Fibroblast of skin of back (primary cell): Measurements from ENCODE around the gene UTP25. TPM values are rescaled to one million over a fixed set of nuclear protein-coding genes. Genes with fewer than 3 reads are reported as not detected.
"Not testable (repeated sequence)": the region's sequence is repeated elsewhere in the genome, so short reads cannot be mapped to it uniquely, and the experiment has no call there.

Source experiments
- DNase-seq: peaks from one replicate; pipeline ENCODE4 v3.0.0-alpha.2; 2013
- polyA plus RNA-seq, 2 experiments: library from polyadenylated mRNA; unstranded; fragments of 120-200 nt; gene quantifications; one replicate each; pipeline ENCODE4 v1.2.1, GENCODE V29; 2013; ENCODE audit not compliant: insufficient read length in 2 of 2

Gene UTP25, protein sequence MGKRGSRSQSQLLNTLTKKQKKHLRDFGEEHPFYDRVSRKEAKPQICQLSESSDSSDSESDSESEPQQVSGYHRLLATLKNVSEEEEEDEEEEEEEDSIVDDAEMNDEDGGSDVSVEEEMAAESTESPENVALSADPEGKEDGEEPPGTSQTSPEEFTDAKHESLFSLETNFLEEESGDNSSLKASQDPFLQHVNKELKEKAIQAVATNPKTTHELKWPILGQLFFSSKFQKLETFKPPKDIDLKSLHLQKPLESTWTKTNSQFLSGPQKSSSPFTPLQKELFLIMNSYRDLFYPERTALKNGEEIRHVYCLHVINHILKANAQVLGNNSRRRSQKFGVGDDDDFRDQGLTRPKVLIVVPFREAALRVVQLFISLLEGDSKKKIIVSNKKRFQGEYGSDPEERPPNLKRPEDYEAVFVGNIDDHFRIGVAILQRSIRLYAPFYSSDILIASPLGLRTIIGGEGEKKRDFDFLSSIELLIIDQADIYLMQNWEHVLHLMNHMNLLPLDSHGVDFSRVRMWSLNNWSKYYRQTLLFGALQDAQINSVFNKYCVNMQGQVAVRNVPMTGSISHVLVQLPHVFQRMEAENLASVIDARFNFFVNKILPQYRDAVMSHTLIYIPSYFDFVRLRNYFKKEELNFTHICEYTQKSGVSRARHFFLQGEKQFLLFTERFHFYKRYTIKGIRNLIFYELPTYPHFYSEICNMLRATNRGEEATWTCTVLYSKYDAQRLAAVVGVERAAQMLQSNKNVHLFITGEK
- 8.3 TPM for polyA plus RNA-seq (2013, experiment 1 of 2; ENCODE audit: insufficient read length)
- 6.8 TPM for polyA plus RNA-seq (2013, experiment 2 of 2; ENCODE audit: insufficient read length)

DNA sequence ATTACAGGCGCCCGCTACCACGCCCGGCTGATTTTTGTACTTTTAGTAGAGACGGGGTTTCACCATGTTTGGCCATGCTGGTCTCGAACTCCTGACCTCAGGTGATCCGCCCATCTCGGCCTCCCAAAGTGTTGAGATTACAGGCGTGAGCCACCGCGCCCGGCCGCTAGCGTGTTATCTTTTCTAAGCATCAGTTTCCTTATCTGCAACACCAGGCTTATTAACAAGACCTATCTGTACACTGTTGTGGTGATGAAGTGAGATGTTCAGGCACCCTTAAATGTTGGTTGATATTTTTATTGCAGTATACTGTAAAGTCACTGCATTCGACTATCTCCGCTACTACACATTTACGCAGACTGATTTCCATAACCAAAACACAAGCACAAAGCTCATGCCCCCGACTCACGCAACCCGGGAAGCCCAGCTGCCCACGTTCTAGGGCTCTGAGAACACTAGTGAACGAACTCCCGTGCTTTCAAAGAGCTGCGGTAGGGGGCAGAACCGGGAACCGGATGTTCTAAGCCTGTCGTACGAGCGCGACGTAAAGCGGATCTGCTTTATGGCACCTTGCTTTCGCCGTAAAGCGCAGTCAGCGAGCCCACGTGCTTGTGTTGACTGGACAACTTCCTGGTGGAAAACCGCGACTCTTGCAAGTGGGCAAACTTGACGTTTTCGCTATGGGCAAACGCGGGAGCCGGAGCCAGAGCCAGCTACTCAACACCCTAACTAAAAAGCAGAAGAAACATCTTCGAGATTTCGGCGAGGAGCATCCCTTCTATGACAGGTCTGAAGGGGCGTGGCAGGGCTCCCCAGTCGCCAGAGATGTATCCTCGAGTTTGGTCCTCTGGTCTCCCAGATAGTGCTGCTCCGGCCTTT, at the start of gene UTP25:
Gene UTP25 (plus strand): TSS at position 589 of the 879 bp plus-strand sequence. CDS start 92 bp downstream, at position 681.
- DNase-seq: peak; percentile 96

DNA sequence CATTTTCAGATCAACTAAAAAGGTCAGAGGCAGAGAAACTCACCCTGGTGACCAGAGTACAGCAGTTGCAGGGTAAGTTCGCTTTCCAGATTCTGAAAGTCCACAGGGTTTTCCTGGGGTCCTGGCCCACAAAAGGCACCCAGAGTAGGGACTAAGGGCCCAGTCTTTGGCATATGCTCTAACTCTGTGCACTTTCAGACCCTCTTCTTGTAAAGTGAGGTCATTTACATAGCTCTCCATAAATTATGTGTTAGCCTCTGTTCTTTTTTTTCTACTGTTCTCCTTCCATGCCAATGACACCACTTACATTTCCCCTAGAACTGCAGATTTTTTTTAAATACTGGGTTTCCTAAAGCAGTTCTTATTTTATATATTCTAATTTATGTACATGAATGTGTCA, 49.7 kb upstream of the UTP25 start:
- DNase-seq: no peak

GRCh38 chr1:209780268-209780667, 47.5 kb upstream of the UTP25 start:
- DNase-seq: no peak

GRCh38 chr1:209783386-209783785, 44.4 kb upstream of the UTP25 start:
- DNase-seq: no peak

- DNase-seq: peak; percentile 98
Measured at GRCh38 chr1:209784265-209785169, 43.3 kb upstream of the UTP25 start, which contains the start of gene C1orf74. Gene C1orf74 (minus strand): TSS chr1:209784559. CDS start chr1:209783634, 925 bp downstream.

GRCh38 chr1:209785592-209785991, 42.2 kb upstream of the UTP25 start:
- DNase-seq: no peak

GRCh38 chr1:209786146-209786545, 41.6 kb upstream of the UTP25 start:
- no peak for DNase-seq

GRCh38 chr1:209787551-209787950, 40.2 kb upstream of the UTP25 start:
- no peak for DNase-seq

DNA sequence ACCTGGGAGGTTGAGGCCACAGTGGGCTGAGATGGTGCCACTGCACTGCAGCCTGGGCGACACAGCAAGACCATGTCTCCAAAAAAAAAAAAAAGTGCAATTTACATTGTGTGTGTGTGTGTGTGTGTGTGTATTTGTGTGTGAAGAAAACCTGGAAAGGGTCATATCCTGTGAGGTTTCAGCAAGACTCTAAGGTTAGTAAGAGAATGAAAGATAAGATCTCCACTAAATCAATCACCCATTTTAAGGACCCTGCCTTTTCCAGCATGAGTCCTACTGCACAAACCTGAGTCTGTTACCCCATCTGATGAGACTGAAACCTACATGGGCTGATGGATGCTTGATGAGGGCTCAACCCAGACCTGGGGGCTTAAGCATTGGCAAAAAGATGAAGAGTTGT, 38.5 kb upstream of the UTP25 start:
- DNase-seq: no peak

DNA sequence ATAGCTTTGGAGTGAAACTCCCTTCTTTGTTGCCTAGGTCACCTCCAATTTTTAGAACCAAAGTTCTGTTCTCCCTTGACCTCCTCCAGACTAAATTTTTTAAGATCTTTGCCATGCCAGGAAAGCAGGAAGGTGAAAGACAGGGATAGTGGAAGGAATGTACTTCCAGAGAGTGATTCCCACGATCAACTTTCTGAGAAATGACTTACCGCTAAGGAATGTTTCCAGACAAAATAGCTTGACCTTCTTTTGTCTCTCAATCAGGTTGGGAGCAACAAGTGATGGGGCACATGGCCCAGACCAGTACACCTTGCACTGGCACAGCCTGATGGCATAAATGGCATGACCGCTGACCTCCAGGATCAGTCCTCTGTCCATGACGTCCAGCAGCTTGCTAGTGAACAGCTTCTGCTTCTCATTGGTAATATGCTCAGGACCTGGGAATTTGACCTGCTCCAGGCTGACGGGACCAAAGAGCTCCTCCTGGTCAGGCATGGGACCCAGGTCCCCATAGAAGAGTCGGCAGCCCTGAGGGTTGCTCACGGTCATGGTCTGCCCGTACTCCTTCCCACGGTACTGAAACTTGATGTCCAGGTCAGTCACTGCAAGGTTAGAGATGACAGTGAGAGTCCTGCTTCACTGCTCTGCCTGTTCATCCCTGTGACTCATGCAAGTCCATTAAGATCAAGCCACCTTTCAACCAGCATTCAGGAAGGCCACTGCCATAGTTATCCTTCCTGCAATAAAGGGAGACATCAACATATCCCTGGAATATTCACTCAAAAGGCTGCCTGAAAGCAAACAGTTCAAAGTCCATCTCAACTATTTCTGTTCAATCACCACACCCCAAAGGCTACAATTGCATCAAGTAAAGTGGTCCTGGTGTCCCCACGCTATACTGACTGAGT, 37.2 kb upstream of the UTP25 start:
- peak; percentile 44 for DNase-seq

DNA sequence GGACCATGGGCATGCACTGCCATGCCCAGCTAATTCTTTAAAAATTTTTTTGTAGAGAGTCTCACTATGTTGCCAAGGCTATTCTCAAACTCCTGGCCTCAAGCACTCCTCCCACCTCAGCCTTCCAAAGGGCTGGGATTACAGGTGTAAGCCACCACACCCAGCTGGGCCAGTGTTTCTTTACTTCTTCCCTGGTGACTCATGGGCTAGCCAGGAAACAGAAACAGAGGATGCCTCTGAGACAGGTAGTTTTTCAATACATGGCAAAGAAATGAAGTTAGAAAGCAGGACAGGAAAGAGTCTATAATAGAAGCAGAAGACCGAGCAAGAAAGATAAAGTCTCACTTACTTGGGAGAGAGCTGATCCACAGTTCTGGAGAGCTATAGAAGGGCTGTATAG, 35.9 kb upstream of the UTP25 start:
- no peak for DNase-seq

GRCh38 chr1:209793711-209794110, 34.1 kb upstream of the UTP25 start:
- DNase-seq: not testable (repeated sequence)

DNA sequence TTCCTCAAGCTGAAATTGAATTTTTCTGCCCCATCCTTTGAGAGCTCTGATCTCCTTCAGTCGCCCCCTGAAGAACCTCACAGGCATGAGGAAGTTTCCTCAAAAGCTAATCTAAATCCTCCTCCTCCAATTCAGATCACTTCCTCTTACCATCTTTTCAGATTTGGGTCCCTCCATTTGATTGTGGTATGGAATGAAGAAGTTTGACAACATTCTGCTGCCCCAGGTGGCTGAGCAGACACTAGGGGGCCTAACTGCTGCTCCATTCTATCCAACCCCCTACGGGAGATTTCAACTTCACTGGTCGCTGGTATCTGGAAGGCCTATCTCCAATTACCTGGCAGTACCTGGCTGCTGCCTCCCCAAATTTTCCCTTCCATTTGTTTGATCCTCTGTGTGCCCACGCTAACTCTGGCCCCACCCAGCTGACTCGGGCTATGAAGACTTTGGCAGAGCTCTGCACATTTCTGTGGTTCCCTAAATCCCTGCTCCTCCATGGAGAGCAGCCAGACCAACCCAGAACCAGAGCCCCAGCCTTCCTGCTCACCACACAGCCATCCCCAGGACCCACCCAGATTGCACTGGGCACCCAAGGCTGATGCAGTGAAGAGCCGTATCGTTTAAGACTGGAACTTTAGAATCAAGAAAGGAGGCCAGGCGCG, 29.7 kb upstream of the UTP25 start:
- no peak for DNase-seq

- no peak for DNase-seq
Measured at GRCh38 chr1:209800984-209801834, 26.6 kb upstream of the UTP25 start.

- DNase-seq: no peak
Measured at GRCh38 chr1:209802117-209802779, 25.5 kb upstream of the UTP25 start.

DNA sequence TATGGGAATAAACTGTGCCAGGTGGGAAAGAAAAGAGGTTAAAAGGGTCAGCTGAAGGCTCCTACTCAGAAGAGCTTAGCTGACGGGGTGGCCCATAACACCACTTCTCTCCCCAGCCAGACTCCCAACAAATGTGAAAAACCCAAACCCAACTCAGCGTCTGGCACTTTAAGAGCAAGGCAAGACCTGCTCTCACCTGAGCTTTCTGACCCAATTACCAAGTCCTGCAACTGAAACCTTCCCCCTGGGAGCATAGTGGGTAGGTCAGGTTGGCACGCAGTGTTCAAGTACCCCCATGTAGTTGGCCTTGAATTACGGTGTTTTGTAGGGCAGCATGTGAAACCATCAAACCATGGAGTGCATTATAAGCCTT, 25.0 kb upstream of the UTP25 start:
- DNase-seq: no peak

- DNase-seq: no peak
Measured at GRCh38 chr1:209803568-209803967, 24.2 kb upstream of the UTP25 start.

- DNase-seq: no peak
Measured at GRCh38 chr1:209805341-209805781, 22.4 kb upstream of the UTP25 start.
